AG10803 (cell line): ENCODE results near the gene ASRGL1.

ENCODE experiments used
- DNase-seq: peaks from one replicate; pipeline ENCODE4 v3.0.0; 2010; ENCODE audit warnings: low read depth
- H3K4me3 ChIP-seq: 2 replicates; pipeline ENCODE4 v1.5.1; 2011; ENCODE audit warnings: mild to moderate bottlenecking, low read length, control low read depth
- TF ChIP-seq, protein P1 (sequence below): conservative IDR thresholded peaks from 2 replicates; pipeline ENCODE4 v1.5.1; 2011; ENCODE audit warnings: mild to moderate bottlenecking, low read length, control low read depth, inconsistent platforms

The ASRGL1 gene

DNA sequence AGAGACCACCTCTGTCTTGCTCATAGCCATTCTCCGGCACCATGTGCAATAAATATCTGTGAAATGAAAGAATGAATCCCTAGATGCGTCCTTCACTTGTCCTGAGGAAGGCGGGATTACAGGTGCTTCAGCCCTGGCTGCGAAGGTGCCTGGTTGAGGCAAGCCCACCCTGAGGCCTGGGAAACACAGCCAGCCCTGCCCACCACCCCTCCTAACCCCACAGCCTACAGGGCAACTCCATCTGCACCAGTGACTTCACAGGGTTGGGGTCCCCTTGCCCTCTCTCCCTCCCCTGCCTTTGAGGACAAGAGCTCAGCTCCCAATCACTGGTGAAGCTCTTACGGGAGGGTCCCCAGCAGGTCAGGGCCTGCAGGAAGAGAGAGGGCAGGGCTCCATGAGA, 64.1 kb downstream of the ASRGL1 start:
- no peak overlapping the region for H3K4me3 ChIP-seq
- DNase-seq = no peak
- TF ChIP-seq, protein P1, sequence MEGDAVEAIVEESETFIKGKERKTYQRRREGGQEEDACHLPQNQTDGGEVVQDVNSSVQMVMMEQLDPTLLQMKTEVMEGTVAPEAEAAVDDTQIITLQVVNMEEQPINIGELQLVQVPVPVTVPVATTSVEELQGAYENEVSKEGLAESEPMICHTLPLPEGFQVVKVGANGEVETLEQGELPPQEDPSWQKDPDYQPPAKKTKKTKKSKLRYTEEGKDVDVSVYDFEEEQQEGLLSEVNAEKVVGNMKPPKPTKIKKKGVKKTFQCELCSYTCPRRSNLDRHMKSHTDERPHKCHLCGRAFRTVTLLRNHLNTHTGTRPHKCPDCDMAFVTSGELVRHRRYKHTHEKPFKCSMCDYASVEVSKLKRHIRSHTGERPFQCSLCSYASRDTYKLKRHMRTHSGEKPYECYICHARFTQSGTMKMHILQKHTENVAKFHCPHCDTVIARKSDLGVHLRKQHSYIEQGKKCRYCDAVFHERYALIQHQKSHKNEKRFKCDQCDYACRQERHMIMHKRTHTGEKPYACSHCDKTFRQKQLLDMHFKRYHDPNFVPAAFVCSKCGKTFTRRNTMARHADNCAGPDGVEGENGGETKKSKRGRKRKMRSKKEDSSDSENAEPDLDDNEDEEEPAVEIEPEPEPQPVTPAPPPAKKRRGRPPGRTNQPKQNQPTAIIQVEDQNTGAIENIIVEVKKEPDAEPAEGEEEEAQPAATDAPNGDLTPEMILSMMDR = no peak

DNA sequence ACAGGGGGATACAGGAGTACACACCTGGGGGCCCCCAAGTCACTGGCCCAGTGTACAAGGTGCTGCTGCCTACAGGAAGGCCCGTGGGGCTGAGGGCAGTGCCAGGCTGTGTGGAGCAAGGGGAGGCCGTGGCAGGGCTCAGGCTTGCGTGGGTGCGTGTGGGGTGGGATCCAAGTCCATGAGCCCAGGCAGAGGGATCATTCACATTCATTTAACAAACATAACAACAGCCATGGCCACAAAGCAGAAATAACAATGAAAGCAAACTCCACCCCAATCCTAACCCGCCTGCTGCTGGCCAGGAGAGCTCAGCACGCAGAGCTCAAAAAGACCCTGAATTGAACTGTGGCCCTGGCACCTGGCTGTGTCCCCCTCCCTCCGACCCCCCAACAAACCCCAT, 64.6 kb downstream of the ASRGL1 start:
- TF ChIP-seq, protein P1 = no peak
- H3K4me3 ChIP-seq = peak overlapping the region; percentile 17
- no peak for DNase-seq

DNA sequence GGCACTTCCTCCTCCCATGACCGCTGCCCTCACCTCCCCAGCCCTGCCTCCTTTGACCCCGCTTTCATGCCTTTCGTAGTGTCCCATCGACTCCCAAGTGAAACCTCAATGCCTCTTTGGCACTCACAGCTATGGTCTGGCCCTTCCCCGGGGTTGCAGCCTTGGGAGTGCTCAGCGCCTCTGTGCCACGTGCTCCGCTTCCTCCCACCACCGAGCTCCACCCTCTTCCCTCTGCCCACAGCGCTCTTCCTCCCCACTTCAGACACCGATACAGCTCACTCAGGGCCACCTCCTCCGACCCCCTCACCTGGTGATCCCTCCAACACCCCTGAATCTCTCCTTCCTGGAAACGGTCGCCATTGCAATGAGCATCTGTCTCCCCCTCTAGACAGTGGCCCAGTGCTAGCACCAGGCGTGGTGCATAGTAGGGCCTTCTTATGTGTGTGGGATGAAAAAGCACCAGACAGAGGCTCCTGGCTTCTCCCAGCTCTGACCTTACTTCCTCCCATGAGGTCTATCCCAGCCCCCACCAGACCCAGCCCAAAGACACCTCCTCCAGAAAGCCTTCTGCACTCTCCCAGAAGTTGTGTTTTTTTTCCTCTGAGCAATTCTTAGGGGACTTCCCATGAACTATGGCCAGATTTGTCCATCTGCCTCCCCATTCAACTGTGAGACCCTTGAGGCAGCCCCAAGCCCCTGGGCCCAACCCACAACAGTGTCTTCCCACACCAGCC, 65.1 kb downstream of the ASRGL1 start:
- peak overlapping the region; percentile 17 for H3K4me3 ChIP-seq
- TF ChIP-seq, protein P1 = no peak
- peak; percentile 45 for DNase-seq

DNA sequence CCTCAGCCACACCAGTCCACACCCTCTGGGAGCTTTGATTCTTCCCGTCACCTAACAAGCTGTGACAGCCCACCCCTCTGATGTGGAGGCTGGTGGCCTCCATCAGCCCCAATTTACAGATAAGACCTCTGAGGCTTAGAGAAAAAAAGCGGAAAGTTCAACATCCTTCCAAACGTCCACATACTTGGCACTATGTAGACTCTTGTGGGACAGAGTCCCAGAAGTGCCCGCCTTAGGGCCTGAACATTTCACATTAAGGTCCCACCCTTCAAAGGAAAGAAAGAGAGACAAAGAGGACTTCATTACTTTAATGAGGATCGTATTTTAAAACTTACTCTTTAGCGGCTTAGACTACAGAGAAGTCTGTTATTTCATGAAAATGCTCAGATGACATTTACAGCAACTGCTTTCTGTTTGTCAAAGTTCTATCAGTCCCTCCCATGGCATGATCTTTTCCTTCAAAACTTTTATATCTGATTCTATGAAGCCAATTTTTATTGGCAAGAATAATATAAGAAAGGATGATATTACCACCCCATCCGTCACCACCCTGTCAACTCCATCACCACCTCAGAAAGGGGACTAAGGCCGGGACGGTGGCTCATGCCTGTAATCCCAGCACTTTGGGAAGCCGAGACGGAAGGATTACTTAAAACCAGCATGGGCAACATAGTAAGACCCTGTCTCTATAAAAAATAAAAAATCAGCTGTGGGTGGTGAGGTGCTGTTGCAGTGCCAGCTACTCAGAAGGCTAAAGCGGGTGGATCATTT, 65.9 kb downstream of the ASRGL1 start:
- DNase-seq = no peak
- TF ChIP-seq, protein P1 = no peak

DNA sequence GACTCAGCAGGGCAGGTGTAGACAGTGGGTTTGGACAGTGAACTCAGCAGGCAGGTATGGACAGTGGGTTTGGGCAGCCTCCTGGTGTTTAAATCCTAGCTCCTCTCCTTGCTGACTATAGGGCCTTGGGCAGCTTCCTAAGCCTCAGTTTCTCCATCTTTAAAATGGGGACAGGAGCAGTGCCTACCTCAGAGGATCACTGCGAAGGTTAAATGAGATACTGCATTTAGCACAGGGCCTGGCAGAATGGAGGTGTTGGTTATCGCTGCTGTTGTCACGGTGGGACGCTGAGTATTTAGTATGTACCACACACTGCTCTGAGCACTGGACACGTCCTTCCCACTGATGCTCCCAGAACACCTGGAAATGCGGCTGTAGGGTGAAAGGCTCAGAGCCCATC, 67.2 kb downstream of the ASRGL1 start:
- DNase-seq = no peak
- TF ChIP-seq, protein P1 = no peak
- H3K4me3 ChIP-seq = no peak overlapping the region

More for the DNA sequence above, 65.9 kb downstream of the ASRGL1 start:
- no peak overlapping the region for H3K4me3 ChIP-seq

DNA sequence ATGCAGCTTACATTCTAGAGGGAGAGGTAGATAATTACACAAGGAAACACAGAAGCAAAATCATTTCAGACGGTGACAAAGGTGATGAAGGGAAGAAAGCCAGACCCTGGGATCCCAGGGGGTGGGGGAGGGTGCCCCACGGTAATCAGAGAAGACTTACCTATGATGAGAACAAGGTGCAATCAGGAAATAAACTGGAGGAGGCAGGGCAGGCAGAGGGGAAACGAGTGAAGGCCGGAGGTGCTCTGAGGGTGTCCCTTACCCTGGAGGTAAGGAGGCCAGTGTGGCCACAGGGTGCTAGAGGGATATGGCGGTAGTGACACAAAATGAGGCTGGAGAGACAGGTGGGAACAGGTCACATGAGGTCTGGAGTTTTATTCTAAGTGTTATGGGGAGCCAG, 67.7 kb downstream of the ASRGL1 start:
- TF ChIP-seq, protein P1 = no peak
- no peak overlapping the region for H3K4me3 ChIP-seq
- no peak for DNase-seq

DNA sequence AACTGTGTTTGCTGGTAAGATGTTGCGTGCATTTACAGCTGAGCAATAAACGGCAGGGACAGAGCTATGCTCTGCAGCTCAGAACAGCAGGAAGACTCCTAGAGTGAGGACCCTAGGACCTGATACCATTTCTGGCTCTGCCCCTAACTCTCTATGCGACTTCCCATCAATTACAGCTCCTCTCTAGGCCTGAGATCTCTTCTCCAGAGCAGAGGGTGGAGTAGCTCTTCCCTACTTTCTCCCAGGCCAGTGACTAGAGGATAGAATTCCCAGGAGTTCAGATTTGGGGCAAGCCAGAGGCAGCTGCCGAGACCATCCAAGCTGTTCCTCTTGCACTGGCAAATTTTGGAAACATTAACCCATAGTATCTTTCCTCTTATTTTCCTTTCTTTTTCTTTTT, 68.8 kb downstream of the ASRGL1 start:
- TF ChIP-seq, protein P1 = no peak
- DNase-seq = no peak
- no peak overlapping the region for H3K4me3 ChIP-seq
